ENCODE results near the gene ANP32E.

DNA sequence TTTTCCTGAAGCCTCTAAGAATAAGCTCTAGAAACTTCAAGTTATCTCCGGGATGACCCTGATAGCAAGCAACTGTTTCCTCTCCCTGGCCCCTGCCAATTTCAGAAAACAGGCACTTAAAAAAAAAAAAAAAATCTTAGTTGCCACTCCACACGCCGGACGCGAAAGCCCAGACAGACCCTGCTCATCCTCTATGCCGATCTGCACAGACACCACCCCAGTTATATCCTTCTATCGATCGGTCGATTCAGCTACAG lies 1.7 kb downstream of the ANP32E start:
- TF ChIP-seq, protein P1, sequence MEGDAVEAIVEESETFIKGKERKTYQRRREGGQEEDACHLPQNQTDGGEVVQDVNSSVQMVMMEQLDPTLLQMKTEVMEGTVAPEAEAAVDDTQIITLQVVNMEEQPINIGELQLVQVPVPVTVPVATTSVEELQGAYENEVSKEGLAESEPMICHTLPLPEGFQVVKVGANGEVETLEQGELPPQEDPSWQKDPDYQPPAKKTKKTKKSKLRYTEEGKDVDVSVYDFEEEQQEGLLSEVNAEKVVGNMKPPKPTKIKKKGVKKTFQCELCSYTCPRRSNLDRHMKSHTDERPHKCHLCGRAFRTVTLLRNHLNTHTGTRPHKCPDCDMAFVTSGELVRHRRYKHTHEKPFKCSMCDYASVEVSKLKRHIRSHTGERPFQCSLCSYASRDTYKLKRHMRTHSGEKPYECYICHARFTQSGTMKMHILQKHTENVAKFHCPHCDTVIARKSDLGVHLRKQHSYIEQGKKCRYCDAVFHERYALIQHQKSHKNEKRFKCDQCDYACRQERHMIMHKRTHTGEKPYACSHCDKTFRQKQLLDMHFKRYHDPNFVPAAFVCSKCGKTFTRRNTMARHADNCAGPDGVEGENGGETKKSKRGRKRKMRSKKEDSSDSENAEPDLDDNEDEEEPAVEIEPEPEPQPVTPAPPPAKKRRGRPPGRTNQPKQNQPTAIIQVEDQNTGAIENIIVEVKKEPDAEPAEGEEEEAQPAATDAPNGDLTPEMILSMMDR (IDR thresholded peaks at IDR 0.05; ENCODE audit: low read depth, low read length, missing input control) = no peak
- TF ChIP-seq TAF1 (conservative IDR thresholded peaks at IDR 0.05) (no peak), EGR1 (IDR thresholded peaks at IDR 0.05; ENCODE audit: low read depth in 2 of 2) (no peak), SP1 (IDR thresholded peaks at IDR 0.05) (no peak), NR2F2 (IDR thresholded peaks at IDR 0.05) (no peak), GABPA (IDR thresholded peaks at IDR 0.05 in 1 of 2, conservative IDR thresholded peaks at IDR 0.05 in 1 of 2) (no peak), RXRA (IDR thresholded peaks at IDR 0.05) (no peak), RAD21 (IDR thresholded peaks at IDR 0.05) (no peak), YY1 (IDR thresholded peaks at IDR 0.05) (no peak)
- TF ChIP-seq, protein P2, sequence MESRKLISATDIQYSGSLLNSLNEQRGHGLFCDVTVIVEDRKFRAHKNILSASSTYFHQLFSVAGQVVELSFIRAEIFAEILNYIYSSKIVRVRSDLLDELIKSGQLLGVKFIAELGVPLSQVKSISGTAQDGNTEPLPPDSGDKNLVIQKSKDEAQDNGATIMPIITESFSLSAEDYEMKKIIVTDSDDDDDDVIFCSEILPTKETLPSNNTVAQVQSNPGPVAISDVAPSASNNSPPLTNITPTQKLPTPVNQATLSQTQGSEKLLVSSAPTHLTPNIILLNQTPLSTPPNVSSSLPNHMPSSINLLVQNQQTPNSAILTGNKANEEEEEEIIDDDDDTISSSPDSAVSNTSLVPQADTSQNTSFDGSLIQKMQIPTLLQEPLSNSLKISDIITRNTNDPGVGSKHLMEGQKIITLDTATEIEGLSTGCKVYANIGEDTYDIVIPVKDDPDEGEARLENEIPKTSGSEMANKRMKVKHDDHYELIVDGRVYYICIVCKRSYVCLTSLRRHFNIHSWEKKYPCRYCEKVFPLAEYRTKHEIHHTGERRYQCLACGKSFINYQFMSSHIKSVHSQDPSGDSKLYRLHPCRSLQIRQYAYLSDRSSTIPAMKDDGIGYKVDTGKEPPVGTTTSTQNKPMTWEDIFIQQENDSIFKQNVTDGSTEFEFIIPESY (IDR thresholded peaks at IDR 0.05) = no peak
- TF ChIP-seq, protein P3, sequence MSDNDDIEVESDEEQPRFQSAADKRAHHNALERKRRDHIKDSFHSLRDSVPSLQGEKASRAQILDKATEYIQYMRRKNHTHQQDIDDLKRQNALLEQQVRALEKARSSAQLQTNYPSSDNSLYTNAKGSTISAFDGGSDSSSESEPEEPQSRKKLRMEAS (IDR thresholded peaks at IDR 0.05) = no peak
- TF ChIP-seq, protein P4, sequence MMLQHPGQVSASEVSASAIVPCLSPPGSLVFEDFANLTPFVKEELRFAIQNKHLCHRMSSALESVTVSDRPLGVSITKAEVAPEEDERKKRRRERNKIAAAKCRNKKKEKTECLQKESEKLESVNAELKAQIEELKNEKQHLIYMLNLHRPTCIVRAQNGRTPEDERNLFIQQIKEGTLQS (IDR thresholded peaks at IDR 0.05) = no peak

All from liver (tissue), 3 donors.